ENCODE results near the gene CDK14.

Gene CDK14

GRCh38 chr7:90972906-90973550, 376.9 kb downstream of the CDK14 start:
- DNase-seq: no peak

GRCh38 chr7:90977056-90977455, 380.9 kb downstream of the CDK14 start:
- DNase-seq: no peak

GRCh38 chr7:90980545-90980944, 384.4 kb downstream of the CDK14 start:
- DNase-seq: no peak

GRCh38 chr7:90982228-90982627, 386.1 kb downstream of the CDK14 start:
- DNase-seq: no peak

GRCh38 chr7:90984692-90985091, 388.6 kb downstream of the CDK14 start:
- no peak for DNase-seq

- DNase-seq: no peak
Observed at GRCh38 chr7:90988516-90988915, 392.4 kb downstream of the CDK14 start.

GRCh38 chr7:90988996-90989765, 393.1 kb downstream of the CDK14 start:
- no peak for DNase-seq

- DNase-seq: no peak
Observed at GRCh38 chr7:90994121-90994520, 398.0 kb downstream of the CDK14 start.

GRCh38 chr7:90994601-90995000, 398.5 kb downstream of the CDK14 start:
- DNase-seq: no peak

- no peak for DNase-seq
Observed at GRCh38 chr7:90995996-90996395, 399.9 kb downstream of the CDK14 start.

GRCh38 chr7:90999989-91000979, 404.2 kb downstream of the CDK14 start:
- DNase-seq: no peak

- DNase-seq: no peak
Observed at GRCh38 chr7:91005024-91005423, 408.9 kb downstream of the CDK14 start.

GRCh38 chr7:91005841-91006240, 409.7 kb downstream of the CDK14 start:
- no peak for DNase-seq

GRCh38 chr7:91007371-91007770, 411.2 kb downstream of the CDK14 start:
- DNase-seq: no peak

GRCh38 chr7:91013078-91013477, 417.0 kb downstream of the CDK14 start:
- no peak for DNase-seq

- DNase-seq: no peak
Observed at GRCh38 chr7:91019686-91020385, 423.7 kb downstream of the CDK14 start.

GRCh38 chr7:91020636-91021385, 424.7 kb downstream of the CDK14 start:
- DNase-seq: no peak

GRCh38 chr7:91021956-91022355, 425.8 kb downstream of the CDK14 start:
- DNase-seq: no peak

- no peak for DNase-seq
Observed at GRCh38 chr7:91025906-91026390, 429.8 kb downstream of the CDK14 start.

GRCh38 chr7:91029688-91030087, 433.6 kb downstream of the CDK14 start:
- no peak for DNase-seq

GRCh38 chr7:91030680-91031380, 434.7 kb downstream of the CDK14 start:
- DNase-seq: no peak

Measured in SW 1271 (cell line).